Left kidney (tissue), 8 donors: ENCODE results near the gene MAP3K5. TPM values are rescaled to one million over a fixed set of nuclear protein-coding genes. Genes with fewer than 3 reads are reported as not detected.
"Not testable (repeated sequence)": the region's sequence is repeated elsewhere in the genome, so short reads cannot be mapped to it uniquely, and the experiment has no call there.

ENCODE experiments used
- DNase-seq: peaks from one replicate; pipeline ENCODE4 v3.0.0-alpha.2; 2013
- long read RNA-seq, 8 donors: transcript quantifications; one replicate each; lab custom pipeline, GENCODE V29; 2026
- polyA plus RNA-seq: library from polyadenylated mRNA; unstranded; fragments of 120-200 nt; gene quantifications from one replicate; pipeline ENCODE4 v1.2.1, GENCODE V29; 2013; ENCODE audit not compliant: insufficient read length

MAP3K5 gene
- polyA plus RNA-seq = 7.4 TPM
- long read RNA-seq, donor 1 = 0 reads
- long read RNA-seq, donor 2, partial matches to known transcripts = 14 of 14 reads
- long read RNA-seq, donor 2, other reads (novel, unspliced or antisense) = 0 of 14 reads
- long read RNA-seq, donor 3, full-length matches to known transcripts = 1 of 1 reads
- long read RNA-seq, donor 3, partial matches to known transcripts = 0 of 1 reads
- long read RNA-seq, donor 3, other reads (novel, unspliced or antisense) = 0 of 1 reads
- long read RNA-seq, donor 4 = 0 reads
- long read RNA-seq, donor 5, full-length matches to known transcripts = 2 of 7 reads
- long read RNA-seq, donor 5, partial matches to known transcripts = 5 of 7 reads
- long read RNA-seq, donor 5, other reads (novel, unspliced or antisense) = 0 of 7 reads
- long read RNA-seq, donor 6 = 0 reads
- long read RNA-seq, donor 7, full-length matches to known transcripts = 1 of 10 reads
- long read RNA-seq, donor 7, partial matches to known transcripts = 9 of 10 reads
- long read RNA-seq, donor 7, other reads (novel, unspliced or antisense) = 0 of 10 reads
- long read RNA-seq, donor 8, full-length matches to known transcripts = 1 of 1 reads
- long read RNA-seq, donor 8, partial matches to known transcripts = 0 of 1 reads
- long read RNA-seq, donor 8, other reads (novel, unspliced or antisense) = 0 of 1 reads

GRCh38 chr6:136792410-136793262, at the start of gene MAP3K5:
Gene MAP3K5, minus strand, starts transcription at chr6:136792477. Its CDS starts 320 bp downstream, at chr6:136792157.
- peak; percentile 88 for DNase-seq

- no peak for DNase-seq
Observed at GRCh38 chr6:136840276-136841001, 48.2 kb upstream of the MAP3K5 start.

GRCh38 chr6:136831873-136832562, 39.7 kb upstream of the MAP3K5 start:
- DNase-seq = no peak

GRCh38 chr6:136826216-136826615, 33.9 kb upstream of the MAP3K5 start:
- no peak for DNase-seq

- DNase-seq = no peak
Observed at GRCh38 chr6:136823128-136823660, 30.9 kb upstream of the MAP3K5 start.

- DNase-seq = peak; percentile 94
Observed at GRCh38 chr6:136822376-136823127, 30.3 kb upstream of the MAP3K5 start, which contains the start of gene PEX7. Gene PEX7, plus strand, starts transcription at chr6:136822592. Its CDS starts 74 bp downstream, at chr6:136822666.

GRCh38 chr6:136822046-136822375, 29.7 kb upstream of the MAP3K5 start:
- no peak for DNase-seq

- no peak for DNase-seq
Observed at GRCh38 chr6:136820561-136820960, 28.3 kb upstream of the MAP3K5 start.

- DNase-seq = no peak
Observed at GRCh38 chr6:136816656-136817055, 24.4 kb upstream of the MAP3K5 start.

GRCh38 chr6:136815608-136816007, 23.3 kb upstream of the MAP3K5 start:
- not testable (repeated sequence) for DNase-seq

GRCh38 chr6:136812174-136812573, 19.9 kb upstream of the MAP3K5 start:
- DNase-seq = no peak

- DNase-seq = no peak
Observed at GRCh38 chr6:136811272-136811671, 19.0 kb upstream of the MAP3K5 start.

GRCh38 chr6:136809091-136809860, 17.0 kb upstream of the MAP3K5 start:
- no peak for DNase-seq

GRCh38 chr6:136803608-136804007, 11.3 kb upstream of the MAP3K5 start:
- no peak for DNase-seq

- DNase-seq = no peak
Observed at GRCh38 chr6:136801581-136801980, 9.3 kb upstream of the MAP3K5 start.

GRCh38 chr6:136798044-136798443, 5.8 kb upstream of the MAP3K5 start:
- DNase-seq = no peak

GRCh38 chr6:136795996-136796395, 3.7 kb upstream of the MAP3K5 start:
- DNase-seq = no peak

GRCh38 chr6:136795386-136795785, 3.1 kb upstream of the MAP3K5 start:
- DNase-seq = no peak

- DNase-seq = no peak
Observed at GRCh38 chr6:136793363-136793762, 1.1 kb upstream of the MAP3K5 start.

- DNase-seq = no peak
Observed at GRCh38 chr6:136792095-136792409, 225 bp downstream of the MAP3K5 start.
